Choroid plexus epithelial cell (primary cell): ENCODE results near the gene APBB2.

Source experiments
- DNase-seq: peaks from one replicate; pipeline ENCODE4 v3.0.0-alpha.2; 2010; ENCODE audit warnings: low read depth
- H3K4me3 ChIP-seq: 2 replicates; pipeline ENCODE4 v1.5.1; 2011; ENCODE audit warnings: low read depth, mild to moderate bottlenecking, control low read depth, low read length, moderate library complexity
- TF ChIP-seq, protein P1 (sequence below): conservative IDR thresholded peaks from 2 replicates; pipeline ENCODE4 v1.5.1; 2011; ENCODE audit warnings: low read depth, mild to moderate bottlenecking, control low read depth, inconsistent platforms, low read length, moderate library complexity

APBB2 gene

GRCh38 chr4:41211951-41212615, 2.3 kb downstream of the APBB2 start:
- peak overlapping the region; percentile 91 for H3K4me3 ChIP-seq
- no peak for DNase-seq
- TF ChIP-seq, protein P1, sequence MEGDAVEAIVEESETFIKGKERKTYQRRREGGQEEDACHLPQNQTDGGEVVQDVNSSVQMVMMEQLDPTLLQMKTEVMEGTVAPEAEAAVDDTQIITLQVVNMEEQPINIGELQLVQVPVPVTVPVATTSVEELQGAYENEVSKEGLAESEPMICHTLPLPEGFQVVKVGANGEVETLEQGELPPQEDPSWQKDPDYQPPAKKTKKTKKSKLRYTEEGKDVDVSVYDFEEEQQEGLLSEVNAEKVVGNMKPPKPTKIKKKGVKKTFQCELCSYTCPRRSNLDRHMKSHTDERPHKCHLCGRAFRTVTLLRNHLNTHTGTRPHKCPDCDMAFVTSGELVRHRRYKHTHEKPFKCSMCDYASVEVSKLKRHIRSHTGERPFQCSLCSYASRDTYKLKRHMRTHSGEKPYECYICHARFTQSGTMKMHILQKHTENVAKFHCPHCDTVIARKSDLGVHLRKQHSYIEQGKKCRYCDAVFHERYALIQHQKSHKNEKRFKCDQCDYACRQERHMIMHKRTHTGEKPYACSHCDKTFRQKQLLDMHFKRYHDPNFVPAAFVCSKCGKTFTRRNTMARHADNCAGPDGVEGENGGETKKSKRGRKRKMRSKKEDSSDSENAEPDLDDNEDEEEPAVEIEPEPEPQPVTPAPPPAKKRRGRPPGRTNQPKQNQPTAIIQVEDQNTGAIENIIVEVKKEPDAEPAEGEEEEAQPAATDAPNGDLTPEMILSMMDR = no peak

GRCh38 chr4:41209901-41210300, 4.4 kb downstream of the APBB2 start:
- TF ChIP-seq, protein P1 = no peak

GRCh38 chr4:41209187-41209586, 5.2 kb downstream of the APBB2 start:
- TF ChIP-seq, protein P1 = no peak
- DNase-seq = no peak
- H3K4me3 ChIP-seq = no peak overlapping the region

More at GRCh38 chr4:41209901-41210300, 4.4 kb downstream of the APBB2 start:
- DNase-seq = no peak
- no peak overlapping the region for H3K4me3 ChIP-seq

DNA sequence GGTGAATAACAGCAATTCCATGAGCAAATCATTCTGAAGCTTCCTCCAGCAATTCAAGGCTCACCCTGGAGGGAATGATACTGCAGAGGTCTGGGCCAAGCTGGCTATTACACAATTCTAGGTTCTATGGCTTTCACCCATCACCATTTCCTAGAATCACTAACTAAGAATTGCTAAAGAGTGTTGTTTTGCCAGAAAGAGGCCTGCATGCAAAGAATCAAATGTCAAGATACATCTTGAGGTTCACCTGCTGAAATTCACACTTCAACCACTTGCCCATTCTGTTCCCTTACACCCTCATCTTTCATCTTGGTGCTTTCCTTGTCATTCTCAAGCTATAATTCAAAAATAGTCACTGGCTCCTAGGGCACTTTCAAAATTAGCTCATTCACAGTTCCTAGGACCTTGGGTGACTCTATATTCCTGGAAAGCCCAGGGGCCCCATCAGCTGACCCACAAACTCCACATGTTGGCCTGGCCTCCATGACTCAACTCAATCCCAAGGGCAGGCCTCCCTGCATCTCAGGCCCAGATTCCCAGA, 7.0 kb downstream of the APBB2 start:
- DNase-seq = peak; percentile 52
- no peak overlapping the region for H3K4me3 ChIP-seq
- TF ChIP-seq, protein P1 = no peak

DNA sequence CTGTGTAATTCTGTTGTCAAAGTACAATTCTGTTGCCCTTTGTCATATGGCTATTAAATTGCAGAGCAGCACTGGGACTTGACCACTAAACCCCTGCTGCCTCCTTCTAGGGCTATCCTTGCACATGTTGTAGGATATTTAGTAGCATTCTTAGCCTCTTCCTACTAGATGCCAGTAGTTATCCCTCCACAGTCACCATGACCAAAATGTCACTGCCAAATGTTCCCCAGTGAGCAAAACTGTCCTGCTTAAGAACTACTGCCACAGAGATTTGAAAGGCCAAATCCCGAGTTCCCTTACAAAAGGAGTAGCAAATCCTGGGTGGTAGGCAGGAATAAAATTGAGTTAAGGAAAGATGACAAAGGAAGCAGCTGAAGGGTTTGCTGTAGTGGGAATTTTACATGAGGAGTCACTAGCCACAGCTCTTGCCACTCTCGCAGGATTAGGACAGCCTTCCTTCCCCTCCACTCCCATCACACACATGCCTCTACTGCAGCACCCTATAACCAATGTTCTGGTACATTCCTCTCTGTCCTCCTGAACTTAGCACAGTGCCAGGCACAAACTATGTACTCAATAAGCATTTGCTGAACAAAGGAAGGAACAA, 8.4 kb downstream of the APBB2 start:
- TF ChIP-seq, protein P1 = no peak
- no peak overlapping the region for H3K4me3 ChIP-seq
- DNase-seq = no peak

DNA sequence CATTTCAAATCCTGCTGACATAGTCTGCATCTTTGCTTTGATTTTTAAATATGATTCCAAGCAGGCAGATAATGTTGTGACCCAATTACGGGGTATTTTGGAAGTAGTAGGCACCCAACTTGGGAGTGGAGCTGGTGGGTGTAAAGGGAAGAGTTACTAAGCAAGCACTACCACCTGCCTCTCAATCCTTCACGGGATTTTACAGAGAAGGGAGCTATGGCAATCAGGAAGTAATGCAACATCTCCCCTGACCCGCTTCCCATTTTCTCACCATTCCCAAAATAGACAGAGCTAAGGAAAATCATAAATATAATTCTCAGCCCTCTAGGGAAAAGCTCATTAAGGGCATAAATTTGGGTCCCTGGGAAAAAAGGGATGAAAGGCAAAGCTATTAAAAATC, 9.2 kb downstream of the APBB2 start:
- H3K4me3 ChIP-seq = no peak overlapping the region
- DNase-seq = no peak
- TF ChIP-seq, protein P1 = no peak
